ENCODE measurements around the gene YAP1.

Gene YAP1

GRCh38 chr11:102202972-102203371 lies 92.7 kb downstream of the YAP1 start:
- DNase-seq, result no peak

GRCh38 chr11:102204174-102204573 lies 93.9 kb downstream of the YAP1 start:
- no peak for DNase-seq

GRCh38 chr11:102205805-102206204 lies 95.6 kb downstream of the YAP1 start:
- DNase-seq, result no peak

- no peak for DNase-seq
These were observed 98.6 kb downstream of the YAP1 start for GRCh38 chr11:102208835-102209234.

GRCh38 chr11:102214623-102215022 lies 104.4 kb downstream of the YAP1 start:
- DNase-seq, result no peak

- no peak for DNase-seq
These were observed 106.3 kb downstream of the YAP1 start for GRCh38 chr11:102216433-102217075.

- no peak for DNase-seq
These were observed 110.7 kb downstream of the YAP1 start for GRCh38 chr11:102220728-102221467.

GRCh38 chr11:102223859-102224258 lies 113.6 kb downstream of the YAP1 start:
- DNase-seq, result no peak

GRCh38 chr11:102225689-102226568 lies 115.7 kb downstream of the YAP1 start:
- no peak for DNase-seq

GRCh38 chr11:102226702-102227490 lies 116.6 kb downstream of the YAP1 start:
- DNase-seq, result no peak

- no peak for DNase-seq
These were observed 119.4 kb downstream of the YAP1 start for GRCh38 chr11:102229510-102230123.

GRCh38 chr11:102230186-102230585 lies 119.9 kb downstream of the YAP1 start:
- no peak for DNase-seq

- no peak for DNase-seq
These were observed 120.7 kb downstream of the YAP1 start for GRCh38 chr11:102230911-102231310.

- no peak for DNase-seq
These were observed 124.7 kb downstream of the YAP1 start for GRCh38 chr11:102234779-102235439.

GRCh38 chr11:102237096-102237735 lies 127.0 kb downstream of the YAP1 start:
- no peak for DNase-seq

- no peak for DNase-seq
These were observed 128.2 kb downstream of the YAP1 start for GRCh38 chr11:102238391-102238821.

- DNase-seq, result no peak
These were observed 129.2 kb downstream of the YAP1 start for GRCh38 chr11:102239448-102239847.

- no peak for DNase-seq
These were observed 129.7 kb downstream of the YAP1 start for GRCh38 chr11:102239911-102240310.

GRCh38 chr11:102240502-102240901 lies 130.3 kb downstream of the YAP1 start:
- no peak for DNase-seq

GRCh38 chr11:102241026-102241425 lies 130.8 kb downstream of the YAP1 start:
- DNase-seq, result no peak

GRCh38 chr11:102243399-102243884 lies 133.2 kb downstream of the YAP1 start:
- no peak for DNase-seq
